HG02973 (cell line): Measurements from ENCODE around the gene SLC4A9.
"Not testable (repeated sequence)": the region's sequence is repeated elsewhere in the genome, so short reads cannot be mapped to it uniquely, and the experiment has no call there.

Experiments used
- ATAC-seq: cut with Tn5 transposase; IDR thresholded peaks from one replicate; pipeline ENCODE4 v1.9.1; 2021; ENCODE audit warnings: moderate library complexity; ENCODE audit not compliant: unreplicated experiment

Gene SLC4A9

DNA sequence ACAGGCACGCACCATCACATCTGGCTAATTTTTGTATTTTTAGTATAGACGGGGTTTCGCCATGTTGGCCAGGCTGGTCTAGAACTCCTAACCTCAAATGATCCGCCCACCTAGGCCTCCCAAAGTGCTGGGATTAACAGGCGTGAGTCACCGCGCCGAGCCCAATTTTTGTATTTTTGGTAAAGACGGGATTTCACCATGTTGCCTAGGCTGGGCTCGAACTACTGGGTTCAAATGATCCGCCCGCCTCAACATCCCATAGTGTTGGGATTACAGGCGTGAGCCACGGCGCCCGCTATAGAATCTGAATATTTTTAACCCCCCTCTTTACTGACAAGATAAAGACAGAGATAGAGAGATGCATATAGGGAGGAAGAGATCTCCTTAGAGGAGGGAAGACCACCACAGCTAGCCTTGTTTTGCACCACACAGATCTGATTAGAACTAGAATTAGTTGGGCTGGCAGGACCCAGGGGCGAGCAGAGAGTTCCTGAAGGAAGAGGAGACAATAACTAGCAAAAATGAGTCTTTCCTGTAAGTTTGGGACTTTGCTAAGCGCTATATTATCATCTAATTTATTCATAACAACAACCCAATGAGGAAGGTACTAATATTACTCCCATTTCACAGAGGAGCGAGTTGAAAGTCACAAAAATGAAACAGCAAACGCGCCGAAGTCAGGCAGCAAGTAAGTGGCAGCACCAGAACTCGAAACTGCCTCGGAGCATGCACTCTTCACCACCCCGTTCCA lies 40.2 kb downstream of the SLC4A9 start:
- peak; percentile 0 for ATAC-seq

DNA sequence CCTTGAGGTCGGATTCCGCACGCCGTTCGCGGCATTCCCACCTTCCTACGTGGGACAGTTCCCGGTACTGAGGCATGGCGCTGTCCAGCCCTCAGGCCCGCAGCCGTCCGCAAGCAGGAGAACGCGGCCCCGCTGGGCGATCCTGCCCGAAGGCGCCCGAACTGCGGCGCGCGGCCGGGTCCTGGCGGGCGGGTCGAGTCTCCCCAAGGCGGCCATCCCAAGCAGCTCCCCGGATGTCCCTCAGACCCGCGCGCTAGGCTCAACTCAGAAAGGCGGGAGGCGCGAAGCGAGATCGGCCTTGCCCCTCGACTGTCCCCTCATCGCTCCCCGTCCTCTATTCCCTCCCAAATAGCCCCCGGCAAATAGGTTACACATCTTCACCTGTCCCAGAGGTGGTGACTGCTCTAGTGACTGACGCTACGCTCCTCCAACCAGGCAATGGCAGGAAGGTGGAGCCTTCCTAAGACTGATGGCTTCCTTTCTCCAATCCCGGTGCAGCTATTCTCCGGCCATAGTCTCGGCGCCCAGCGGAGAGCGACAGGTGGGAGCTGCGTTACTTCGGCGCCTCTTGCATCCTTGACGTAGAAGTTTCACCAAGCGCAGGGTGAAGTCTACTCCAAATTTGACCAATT lies 40.9 kb downstream of the SLC4A9 start:
- ATAC-seq, result peak; percentile 64

DNA sequence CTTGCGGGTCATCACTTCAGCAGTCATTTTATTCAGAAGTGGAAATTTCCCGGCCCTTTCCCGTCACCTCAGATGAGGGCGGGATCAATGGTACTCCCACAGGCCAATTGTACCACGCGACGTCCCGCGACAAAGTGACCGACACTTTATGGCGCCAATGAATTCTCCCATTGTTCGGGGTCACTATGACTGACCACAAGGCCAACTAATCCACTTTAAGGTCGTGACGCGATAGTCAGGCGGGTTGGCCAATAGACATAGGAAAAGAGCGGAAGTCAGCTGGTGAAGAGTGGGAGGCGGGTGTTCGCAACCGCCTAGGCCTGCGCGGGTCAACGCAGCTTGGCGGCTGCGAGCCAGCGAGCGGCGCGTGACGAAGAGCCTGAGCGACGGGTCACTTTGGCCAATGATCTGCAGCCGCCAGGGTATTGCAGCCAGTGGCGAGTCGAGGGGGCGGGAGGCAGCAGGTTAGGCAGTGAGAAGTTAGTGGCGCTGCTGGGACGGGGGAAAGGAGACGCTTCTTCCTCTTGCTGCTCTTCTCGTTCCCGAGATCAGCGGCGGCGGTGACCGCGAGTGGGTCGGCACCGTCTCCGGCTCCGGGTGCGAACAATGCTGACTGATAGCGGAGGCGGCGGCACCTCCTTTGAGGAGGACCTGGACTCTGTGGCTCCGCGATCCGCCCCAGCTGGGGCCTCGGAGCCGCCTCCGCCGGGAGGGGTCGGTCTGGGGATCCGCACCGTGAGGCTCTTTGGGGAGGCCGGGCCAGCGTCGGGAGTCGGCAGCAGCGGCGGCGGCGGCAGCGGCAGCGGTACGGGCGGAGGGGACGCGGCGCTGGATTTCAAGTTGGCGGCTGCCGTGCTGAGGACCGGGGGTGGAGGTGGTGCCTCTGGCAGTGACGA lies 41.6 kb downstream of the SLC4A9 start, which contains the start of gene ANKHD1:
TSS of gene ANKHD1 (plus strand) at position 472 of the 896 bp plus-strand sequence. CDS start at position 607, 135 bp downstream.
- ATAC-seq, result peak; percentile 82

DNA sequence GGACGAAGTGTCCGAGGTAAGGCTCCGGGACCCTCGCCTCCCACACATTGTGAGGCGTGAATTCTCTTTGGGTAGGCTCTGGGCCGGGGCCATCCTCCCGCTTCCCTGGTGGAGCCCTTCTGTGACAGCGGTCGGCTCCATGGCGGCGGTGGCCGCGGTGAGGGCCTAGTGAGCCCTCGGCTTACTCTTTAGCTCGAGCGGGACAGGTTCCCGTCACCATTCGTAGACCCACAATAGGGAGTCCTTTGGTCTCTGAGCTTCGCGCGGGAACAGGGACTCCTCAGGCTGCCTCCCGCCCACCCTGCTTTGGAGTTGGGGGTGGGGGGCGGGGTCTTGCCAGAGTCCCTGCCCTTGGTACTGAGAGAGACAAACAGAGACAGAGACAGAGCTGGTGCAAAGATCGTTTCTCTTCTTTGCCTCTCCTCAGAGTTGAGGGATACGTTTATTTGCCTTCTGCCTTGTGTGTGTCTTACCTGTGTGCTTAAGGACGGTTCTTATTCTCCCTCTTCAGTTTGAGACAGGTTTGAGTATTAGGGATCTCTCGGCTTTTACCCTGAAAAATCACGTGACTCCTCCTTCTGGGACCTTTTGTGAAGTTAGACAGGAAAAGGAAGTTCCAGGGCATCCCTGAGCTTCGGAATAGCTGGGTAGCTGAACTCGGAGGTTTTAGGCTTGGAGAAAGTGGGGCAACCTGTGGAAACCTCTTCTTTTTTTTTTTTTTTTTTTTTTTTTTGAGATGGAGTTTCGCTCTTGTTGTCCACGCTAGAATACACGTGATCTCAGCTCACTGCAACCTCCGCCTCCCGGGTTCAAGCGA lies 42.5 kb downstream of the SLC4A9 start:
- no peak for ATAC-seq

DNA sequence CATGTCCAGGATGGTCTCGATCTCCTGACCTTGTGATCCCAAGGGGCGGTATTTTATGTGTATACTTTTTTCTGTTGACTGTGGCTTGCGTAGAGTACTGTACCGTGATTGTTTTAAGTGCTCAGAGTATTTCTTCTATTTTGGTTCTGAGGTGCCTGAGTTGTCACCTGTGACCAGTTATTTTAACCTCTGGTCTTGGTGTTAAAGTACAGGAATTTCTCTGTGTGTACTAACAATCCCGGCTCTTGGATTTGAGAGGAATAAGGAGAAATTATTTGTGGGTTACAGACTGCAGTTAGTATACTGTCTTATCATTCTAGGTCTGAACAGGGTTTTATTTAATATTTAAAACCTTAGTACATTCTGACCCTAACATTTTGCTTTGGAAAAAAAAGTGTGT lies 43.6 kb downstream of the SLC4A9 start:
- ATAC-seq, result no peak

DNA sequence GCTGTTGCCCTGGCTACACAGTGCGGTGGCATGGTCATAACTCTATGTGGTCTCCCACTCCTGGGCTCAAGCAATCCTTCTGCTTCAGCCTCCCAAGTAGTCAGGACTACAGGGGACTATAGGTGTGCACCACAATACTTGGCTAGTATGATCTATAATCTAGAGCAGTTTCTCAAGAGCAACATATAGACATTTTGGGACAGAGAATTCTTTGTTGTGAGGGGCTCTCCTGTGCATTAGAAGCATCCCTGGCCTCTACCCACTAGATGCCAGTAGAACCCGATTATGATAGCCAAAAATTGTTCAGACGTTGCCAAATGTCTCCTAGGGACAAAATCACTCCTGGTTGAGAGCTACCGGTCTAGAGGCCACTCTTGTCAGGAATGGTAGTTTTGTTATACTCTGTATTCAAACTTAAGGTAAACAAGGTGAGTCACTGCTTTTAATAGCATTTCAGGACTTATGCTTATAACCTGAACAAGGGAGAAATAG lies 48.8 kb downstream of the SLC4A9 start:
- no peak for ATAC-seq

DNA sequence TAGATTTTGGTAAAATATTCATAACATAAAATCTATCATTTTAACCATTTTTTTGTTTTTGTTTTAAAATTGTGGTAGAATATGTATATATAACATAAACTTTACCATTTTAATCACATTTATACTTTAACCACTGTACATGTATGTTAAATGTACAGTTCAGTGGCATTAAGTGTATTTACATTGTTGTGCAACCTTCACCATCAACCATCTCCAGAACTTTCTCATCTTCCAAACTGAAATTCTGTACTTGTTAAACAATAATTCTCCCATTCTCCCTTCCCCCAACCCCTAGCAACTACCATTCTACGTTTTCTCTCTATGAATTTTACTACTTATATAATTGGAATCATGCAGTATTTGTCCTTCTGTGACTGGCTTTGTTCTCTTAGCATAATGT lies 53.2 kb downstream of the SLC4A9 start:
- no peak for ATAC-seq

DNA sequence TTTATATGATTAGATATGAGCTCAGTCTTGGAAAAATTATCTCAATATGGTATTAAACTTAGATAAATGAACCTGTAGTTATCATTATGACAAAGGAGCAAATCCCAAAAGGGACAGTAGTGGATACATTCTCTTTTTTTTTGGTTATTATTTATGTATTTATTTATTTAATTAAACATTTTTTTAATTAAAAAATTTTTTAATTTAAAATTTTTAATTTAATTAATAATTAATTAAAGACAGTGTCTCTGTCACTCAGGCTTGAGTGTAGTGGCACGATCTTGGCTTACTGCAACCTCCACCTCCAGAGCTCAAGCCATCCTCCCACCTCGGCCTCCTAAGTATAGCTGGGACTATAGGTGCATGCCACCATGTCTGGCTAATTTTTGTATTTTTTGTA lies 57.2 kb downstream of the SLC4A9 start:
- no peak for ATAC-seq

DNA sequence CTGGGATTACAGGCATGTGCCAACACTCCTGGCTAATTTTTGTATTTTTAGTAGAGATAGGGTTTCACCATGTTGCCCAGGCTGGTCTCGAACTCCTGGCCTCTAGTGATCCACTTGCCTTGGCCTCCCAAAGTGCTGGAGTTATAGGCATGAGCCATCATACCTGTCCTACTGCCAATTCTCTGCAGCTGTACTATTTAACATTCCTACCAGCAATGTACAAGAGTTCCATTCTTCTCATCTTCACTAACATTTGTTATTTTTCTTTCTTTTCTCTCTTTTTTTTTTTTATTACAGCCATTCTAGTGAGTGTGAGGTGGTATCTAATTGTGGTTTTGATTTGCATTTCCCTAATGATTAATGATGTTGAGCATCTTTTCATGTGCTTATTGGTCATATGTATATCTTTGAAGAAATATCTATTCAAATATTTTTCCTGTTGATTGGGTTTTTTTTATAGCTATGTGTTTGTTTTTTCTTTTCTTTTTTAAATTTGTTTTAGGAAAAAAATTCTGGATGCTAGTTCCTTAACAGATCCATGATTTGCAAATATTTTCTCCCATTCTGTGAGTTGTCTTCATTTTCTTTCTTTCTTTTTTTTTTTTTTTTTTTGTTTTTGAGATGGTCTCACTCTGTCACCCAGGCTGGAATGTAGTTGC lies 59.0 kb downstream of the SLC4A9 start:
- ATAC-seq, result no peak

DNA sequence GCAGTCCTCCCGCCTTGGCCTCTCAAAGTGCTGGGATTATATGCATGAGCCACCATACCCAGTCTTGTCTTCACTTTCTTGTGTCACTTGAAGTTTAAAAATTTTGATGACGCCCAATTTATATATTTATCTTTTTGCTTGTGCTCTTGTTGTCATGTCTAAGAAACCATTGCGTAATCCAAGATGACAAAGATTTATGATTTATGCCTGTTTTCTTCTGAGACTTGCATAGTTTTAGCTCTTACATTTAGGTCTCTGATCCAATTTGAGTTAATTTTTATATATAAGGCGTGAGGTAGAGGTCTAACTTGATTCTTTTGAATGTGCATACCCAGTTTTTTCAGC lies 60.2 kb downstream of the SLC4A9 start:
- ATAC-seq, result no peak

DNA sequence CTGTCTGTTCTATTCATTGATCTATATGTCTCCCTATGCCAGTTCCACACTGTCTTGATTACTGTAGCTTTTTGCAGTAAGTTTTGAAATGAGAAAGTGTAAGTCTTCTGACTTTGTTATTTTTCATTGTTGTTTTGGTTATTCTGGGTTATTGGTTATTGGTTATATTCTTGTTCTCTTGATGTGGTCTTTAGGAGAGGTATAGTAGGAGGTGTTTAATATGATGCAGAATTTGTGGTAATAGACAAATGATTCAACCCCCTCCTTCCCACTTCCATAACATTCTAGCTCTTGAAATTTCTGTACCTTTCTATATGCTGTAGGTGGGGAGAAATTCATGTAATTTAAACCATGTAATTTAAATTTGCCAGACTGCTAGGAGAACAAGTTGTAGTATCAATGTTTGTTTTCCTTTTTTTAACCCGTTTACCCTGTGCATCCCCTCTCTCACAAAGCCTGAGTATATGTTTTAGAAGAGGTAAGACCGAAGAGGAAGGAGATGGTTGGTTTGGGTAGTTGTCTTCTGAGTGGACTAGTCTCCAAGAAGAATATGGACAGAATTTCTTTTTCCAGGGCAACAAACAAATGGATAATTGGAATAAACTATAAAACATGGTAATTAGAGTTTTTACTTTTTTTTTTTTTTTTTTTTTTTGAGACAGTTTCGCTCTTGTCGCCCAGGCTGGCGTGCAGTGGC lies 60.8 kb downstream of the SLC4A9 start:
- ATAC-seq, result no peak

DNA sequence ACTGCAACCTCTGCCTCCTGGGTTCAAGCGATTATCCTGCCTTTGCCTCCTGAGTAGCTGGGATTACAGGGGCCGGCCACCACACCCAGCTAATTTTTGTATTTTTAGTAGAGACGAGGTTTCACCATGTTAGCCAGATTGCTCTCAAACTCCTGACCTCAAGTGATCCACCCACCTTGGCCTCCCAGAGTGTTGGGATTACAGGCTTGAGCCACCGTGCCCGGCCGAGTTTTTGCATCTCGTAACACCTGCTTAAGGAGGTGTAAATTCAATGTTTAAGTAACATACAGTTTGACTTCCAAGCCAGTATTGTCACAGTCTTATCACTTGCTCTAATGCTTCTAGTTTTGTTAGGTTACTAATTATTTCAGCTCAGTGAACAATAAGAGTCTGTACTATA lies 61.4 kb downstream of the SLC4A9 start:
- not testable (repeated sequence) for ATAC-seq

DNA sequence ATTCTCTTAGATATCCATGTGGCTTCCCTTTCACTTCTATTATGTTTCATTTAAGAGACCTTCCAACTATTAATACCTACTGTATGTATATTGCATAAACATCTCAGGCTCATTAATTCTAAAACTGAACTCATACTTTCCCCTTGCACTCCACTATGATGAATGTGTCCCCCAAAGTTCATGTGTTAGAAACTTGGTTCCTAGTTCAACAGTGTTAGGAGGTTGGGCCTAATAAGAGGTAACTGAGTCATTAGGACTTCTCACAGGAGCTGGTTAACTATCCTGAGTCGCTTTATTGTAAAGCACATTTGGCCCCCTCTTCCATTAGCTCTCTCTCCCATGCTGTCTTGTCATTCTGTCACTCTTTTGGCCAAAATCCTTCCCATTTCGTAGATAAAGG lies 63.6 kb downstream of the SLC4A9 start:
- no peak for ATAC-seq

DNA sequence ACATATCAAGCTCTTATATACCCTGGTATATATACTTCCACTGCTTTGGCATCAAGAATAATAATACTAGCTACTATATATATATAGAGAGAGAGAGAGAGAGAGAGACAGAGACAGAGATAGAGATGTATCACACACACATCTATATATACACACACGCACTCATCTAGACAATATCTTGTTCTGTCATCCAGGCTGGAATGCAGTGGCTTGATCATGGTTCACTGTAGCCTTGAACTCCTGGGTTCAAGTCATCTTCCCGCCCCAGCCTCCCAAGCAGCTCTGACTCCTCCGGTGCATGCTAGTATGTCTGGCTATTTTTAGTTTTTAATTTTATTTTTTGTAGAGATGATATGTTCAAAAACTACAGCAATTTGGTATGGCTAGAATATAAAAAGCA lies 64.1 kb downstream of the SLC4A9 start:
- ATAC-seq, result no peak
